ENCODE data around the gene NDUFB8.
A peak's percentile ranks its signal among the peaks of the same experiment; 100 is the strongest.

Gene NDUFB8

DNA sequence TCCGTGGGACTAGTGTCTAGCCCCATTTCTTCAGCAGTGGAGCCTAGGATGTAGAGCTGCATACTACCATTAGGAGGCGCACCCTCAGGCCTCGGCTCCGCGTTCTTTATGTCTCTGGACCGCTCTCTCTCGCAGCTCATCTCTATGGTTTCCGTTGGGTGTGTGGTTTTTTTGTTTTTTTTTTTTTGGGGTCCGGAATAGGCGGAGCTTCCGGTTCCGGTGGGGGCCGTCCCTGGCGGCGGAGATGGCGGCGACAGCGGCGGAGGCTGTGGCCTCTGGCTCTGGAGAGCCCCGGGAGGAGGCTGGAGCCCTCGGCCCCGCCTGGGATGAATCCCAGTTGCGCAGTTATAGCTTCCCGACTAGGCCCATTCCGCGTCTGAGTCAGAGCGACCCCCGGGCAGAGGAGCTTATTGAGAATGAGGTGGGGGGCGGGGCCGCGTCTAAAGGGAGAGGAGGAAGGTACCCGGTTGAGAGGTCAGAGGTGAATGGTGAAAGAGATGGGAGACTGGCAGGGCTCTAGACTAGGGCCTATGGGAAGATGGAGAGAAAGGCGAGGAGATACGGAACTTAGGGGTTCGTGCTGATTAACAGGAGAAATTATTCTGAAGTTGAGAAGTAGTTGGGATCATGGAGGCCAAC is 6.2 kb upstream of the NDUFB8 start, which contains the start of gene HIF1AN:
HIF1AN (plus strand) TSS at position 229 of the 639 bp plus-strand sequence; CDS start at position 245, 16 bp downstream.
- DNase-seq (ENCODE audit: low read depth) = peak; percentile 68

DNA sequence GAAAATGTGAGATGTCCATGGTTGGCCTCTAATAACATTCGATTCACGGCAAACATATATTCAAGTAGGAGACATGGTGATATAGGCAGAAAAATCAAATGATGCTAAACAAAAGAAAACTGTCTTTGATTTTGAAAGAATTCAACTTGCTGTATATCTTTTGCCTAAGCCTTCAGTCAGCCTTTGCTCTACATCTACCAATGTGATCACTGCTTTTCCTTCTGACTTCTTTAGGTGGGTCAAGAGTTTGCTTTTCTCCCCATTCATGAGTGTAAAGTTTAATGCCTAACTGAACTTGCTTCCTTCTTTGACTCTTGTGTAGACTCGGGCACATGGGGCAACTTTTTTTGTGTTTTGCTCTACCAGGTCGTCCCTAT is 5.7 kb upstream of the NDUFB8 start:
- no peak for DNase-seq (ENCODE audit: low read depth)

GRCh38 chr10:100534726-100535125 is 5.1 kb upstream of the NDUFB8 start:
- DNase-seq (ENCODE audit: low read depth) = no peak

DNA sequence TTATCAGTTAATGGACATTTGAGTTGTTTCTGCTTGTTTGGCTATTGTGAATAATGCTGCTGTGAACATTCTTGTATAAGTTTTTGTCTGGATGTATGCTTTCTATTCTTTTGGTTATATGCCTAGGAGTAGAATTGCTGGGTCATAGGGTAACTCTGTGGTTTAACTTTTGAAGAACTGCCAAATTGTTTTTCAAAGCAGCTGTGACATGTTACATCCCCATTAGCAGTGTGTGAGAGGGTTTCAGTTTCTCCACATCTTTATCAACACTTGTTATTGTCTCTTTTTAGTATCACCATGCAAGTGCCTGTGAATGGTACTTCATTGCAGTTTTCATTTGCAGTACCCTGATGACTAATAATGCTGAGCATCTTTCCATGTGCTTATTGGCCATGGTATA is 2.1 kb upstream of the NDUFB8 start:
- no peak for DNase-seq (ENCODE audit: low read depth)

DNA sequence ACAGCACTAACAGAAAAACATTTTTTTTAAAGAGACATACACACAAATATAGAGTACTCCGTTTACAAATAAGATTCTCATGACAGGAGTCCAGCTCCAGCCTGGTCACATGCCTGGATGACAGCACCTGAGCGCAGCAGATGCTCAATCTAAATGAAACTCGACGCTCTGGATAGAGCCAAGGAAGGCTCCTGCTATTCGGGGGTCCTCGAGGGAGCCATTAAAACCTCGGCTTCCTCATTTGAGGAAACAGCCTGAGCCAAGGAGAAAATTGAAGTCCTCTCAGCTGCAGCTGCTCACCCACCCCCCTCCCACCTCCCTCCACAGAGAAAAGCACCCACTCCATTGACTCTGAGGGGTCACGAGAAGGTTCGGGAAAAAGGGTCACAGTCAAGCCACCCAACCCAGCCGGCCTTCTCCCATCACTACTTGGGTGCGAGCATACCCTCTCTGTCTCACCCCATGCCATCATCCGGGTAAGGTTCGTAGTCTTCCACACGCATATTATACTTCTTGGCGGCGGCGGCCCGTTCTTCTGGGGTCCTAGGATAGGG is 673 bp downstream of the NDUFB8 start:
- no peak for DNase-seq (ENCODE audit: low read depth)

DNA sequence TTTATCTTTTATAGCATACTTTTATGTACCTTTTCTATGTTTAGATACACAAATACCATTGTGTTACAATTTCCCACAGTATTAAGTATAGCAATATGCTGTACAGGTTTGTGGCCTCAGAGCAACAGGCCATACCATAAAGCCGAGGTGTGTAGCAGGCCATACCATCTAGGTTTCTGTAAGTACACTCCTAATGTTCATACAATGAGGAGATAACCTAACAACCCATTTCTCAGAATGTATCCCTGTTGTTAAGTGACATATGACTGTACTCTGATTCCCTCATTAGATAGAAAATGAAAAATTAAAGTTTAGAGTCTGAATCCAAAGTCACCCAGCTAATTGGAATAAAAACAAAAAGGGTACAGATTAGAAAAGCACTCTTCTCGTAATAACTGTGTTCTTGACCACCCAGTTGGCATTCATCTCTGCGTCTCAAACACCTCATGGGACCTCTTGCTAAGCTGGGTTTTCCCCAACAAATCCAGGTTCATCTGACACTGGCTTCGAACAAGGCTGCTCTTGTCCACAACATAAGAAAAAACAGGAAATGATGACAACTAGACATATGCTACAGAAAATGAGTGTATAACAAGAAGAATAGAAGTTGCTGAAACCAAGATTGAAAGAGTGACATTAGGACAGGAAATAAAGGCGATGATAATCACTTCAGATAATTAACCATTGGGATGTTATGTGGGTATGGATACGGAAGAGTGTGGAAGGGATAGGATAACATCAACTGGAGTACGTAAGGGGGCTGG is 1.4 kb downstream of the NDUFB8 start:
- no peak for DNase-seq (ENCODE audit: low read depth)

GRCh38 chr10:100524638-100525037 is 5.0 kb downstream of the NDUFB8 start:
- DNase-seq (ENCODE audit: low read depth) = no peak

DNA sequence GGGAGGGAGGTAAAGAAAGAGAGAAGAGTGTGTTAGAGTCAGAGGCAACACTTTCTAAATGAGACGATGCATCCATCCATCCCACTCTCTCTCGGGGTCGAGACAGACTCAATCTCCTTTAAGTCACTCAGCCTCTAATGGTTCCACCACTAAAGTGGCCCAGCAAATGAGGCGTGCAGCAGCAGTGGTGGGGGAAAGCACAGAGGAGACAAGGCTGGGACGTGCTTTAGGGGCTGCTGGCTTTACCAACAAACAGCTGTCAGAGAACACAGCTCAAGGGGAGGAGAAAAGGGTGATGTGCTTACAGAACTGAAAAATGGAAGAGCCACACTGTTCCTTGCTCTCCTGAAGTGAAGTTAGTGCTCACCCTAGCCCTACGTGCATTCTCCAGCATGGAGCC is 5.5 kb downstream of the NDUFB8 start:
- no peak for DNase-seq (ENCODE audit: low read depth)

- DNase-seq (ENCODE audit: low read depth) = no peak
Measured at GRCh38 chr10:100522945-100523344, 6.7 kb downstream of the NDUFB8 start.

DNA sequence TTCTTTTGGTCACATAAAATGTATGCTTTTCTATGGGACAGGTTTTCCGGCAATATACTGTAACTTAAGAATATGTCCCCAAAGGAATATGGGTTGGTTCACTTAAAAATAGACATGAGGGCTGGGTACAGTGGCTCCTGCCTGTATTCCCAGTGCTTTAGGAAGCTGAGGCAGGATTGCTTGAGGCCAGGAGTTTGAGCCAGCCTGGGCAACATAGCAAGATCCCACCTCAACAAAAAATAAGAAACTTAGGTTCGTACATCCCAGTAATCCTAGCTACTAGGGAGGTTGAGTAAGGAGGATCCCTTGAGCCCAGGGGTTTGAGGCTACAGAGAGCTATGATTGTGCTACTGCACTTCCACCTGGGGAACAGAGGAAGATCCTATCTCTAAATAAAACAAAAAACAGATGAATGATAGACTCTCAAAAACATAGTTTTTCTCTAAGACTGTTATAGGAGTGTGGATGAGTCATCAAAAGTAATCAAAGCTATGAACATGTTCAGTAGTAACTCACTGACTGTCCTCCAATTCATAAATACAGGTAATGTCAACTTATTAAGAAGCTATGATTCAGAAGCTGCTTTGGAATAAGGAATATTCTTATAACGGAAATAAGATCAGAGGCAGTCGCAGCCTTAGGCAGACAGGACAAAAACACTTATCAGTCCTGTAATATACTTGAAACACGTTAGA is 7.4 kb downstream of the NDUFB8 start:
- no peak for DNase-seq (ENCODE audit: low read depth)

DNA sequence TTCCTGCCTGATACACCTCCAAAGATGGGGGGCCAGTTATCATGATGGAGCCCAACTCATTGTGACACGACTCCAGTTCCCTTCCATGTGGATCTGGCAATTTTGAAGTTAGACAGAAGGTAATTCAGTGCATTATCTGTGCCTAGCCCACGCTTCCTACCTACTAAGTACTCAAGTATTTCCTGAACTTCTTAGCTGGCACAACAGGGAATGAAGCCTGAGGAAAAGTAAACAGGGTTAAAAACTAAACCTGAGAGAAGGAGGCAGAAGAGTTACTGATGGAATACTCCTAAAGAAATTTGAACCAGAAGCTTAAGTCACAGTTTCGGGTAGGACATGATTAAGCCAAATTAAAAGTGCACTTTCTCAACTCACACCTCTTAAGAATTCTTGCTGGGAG is 8.9 kb downstream of the NDUFB8 start:
- DNase-seq (ENCODE audit: low read depth) = no peak

DNA sequence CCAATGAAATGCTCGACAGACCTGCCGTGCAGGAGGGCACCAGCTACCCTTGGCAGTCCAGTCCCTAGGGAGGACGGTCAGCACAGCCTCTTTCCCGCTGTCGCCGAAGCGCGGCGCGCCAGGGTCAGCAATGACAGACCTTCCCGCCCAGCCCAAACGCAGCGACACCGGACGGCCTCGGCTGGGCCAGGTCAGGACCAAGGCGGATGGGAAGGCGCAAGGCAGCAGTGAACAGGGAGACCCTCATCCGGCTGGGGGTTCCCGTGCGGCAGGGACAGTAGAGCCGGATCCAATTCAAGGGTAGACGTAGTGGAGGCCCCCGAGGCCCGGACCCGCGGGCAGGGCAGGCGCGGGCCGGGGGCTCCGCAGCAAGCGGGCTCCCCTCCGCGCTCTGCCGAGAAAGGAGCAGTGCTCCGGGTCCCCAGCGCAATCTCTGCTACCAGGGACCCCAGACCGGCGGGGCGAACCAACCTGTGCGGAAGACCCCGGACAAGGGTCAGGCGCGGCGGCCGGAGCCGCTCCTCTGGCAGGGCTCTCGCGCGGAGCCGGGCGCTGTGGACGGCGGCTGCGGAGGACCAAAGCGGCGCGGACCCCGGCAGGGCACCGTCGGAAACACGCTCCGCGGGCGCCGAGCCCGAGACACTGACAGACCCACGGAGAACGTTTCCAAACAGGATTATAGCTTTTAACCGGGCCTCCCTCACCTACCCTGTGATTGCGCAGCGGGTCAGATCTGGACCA is 10.2 kb downstream of the NDUFB8 start, which contains the start of gene SEC31B:
SEC31B (minus strand) TSS at position 551 of the 741 bp plus-strand sequence. CDS start 2,909 bp downstream, outside the sequence.
- no peak for DNase-seq (ENCODE audit: low read depth)

DNA sequence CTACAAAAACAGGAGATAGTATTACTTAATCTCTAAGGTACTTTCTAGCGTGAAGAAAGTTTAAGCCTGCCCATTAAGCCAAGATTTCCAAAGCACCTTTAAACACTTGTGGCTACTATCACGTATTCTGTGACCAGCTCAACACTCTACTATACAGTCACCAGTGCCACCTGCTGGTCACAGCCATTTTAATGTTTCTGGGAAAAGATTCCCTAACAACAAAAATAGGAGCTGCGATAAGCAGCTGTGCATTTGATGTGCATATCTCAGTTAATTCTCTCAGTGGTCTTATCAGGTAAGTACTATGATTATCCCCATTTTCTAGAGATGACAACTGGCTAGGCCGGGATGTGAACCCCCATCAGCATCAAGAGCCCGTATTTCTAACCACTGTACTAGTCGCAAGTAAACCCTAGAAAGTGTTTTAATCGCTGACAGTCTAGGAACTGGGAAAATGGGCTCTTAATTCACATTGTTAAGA is 10.9 kb downstream of the NDUFB8 start:
- no peak for DNase-seq (ENCODE audit: low read depth)

- no peak for DNase-seq (ENCODE audit: low read depth)
Measured at GRCh38 chr10:100516847-100517246, 12.8 kb downstream of the NDUFB8 start.

DNA sequence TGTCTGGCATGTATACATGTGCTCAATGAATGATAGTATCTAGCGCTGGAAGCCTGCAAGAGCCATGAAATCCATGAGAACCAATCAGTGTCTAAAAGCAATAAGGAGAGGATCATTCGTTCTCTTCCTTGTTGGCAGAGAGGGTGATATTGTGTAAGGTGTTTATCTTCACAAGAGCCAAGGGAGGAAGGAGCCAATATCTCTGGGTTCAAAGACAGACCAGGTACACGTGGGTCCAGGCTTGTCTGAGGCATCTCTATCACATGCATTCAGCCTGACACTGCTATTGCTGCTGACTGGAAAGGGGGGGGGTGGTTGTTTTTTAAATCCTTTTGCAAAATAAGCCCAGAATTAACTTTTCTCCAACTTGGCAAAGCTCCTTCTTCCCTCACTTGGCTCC is 14.1 kb downstream of the NDUFB8 start:
- DNase-seq (ENCODE audit: low read depth) = no peak

DNA sequence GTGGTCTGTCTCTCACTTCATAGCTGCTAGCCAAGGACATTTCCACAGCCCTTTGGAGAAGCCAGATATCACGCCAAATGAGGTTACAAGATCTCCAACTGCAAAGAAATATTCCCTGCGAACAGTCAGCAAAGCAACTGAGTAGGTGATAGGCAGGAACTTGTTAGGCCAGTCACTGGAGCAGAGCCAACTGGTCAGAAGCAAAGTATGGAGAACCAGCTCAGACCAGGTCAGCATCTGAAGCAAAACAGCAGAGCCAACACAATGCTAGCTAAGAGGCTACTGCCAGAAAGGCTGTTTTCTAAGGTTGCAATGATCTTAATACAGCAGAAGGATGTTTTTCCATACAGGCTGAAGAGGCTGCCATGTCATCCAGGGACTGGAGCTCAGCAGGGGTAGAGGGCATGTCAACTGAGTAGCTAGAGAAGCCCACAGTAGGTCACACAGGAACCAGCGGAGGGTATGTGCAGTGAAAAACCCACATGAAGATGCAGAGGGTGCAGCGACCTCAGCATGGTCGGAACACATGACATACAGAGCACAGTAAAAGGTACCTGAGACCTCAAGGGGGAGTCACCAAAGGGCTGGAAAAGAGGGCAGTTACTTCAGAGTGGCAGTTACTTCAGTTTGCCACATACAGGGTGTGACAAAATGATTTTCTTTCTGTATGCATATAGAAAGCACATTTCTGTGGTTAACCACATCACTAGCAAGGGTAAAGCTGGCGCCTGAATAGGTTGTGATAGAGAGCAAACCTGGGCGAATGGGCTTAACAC is 18.9 kb downstream of the NDUFB8 start:
- DNase-seq (ENCODE audit: low read depth) = no peak

DNA sequence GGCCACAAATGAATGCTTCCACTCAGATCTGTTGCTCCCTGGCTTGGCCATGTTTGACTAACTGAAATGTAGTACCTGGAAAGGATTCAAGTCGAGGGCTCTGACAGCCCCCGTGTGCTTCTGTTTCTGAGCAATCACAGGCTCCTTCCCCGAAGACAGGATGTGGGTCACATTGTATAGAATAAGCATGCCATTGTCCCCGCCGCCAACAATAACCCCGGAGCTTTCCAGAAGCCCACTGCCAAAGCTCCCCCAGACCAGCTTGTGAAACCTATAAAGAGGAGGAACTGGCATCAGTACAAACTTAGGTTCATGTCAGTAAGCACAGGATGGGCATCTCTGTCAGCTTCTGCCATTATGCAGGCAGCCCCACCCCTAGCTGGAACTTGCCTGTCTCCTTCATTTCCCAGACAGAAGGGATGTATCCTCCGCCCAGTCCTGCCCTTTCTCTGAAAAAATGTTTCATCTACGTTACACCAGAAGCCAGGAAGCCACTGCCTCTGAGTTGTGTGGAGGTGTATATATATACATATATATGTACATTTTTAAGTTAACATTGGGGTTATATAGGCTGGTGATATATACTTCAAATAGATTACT is 20.3 kb downstream of the NDUFB8 start:
- DNase-seq (ENCODE audit: low read depth) = no peak

GRCh38 chr10:100508691-100509150 is 20.9 kb downstream of the NDUFB8 start:
- DNase-seq (ENCODE audit: low read depth) = no peak

- no peak for DNase-seq (ENCODE audit: low read depth)
Measured at GRCh38 chr10:100508266-100508665, 21.4 kb downstream of the NDUFB8 start.

- DNase-seq (ENCODE audit: low read depth) = no peak
Measured at GRCh38 chr10:100507357-100507732, 22.3 kb downstream of the NDUFB8 start.

All from stimulated activated CD8-positive, alpha-beta memory T cell treated with anti-CD3 and anti-CD28 coated beads, Interleukin-7, amount 100 ng/mL, for 24 hours (primary cell).